SK-N-SH (cell line): ENCODE data around the gene DDO. TPM values are rescaled to one million over a fixed set of nuclear protein-coding genes. Genes with fewer than 3 reads are reported as not detected.
A peak's percentile ranks its signal among the peaks of the same experiment; 100 is the strongest.

ENCODE experiments used
- CTCF ChIA-PET: fragments of 300-600, 350-600 bp; formaldehyde crosslinking; extraction: SDS; loops from one replicate; lab custom pipeline; 2021; lab: Yijun Ruan, JAX
- POLR2A ChIA-PET: fragments of 350-600 bp; sonication (Branson Sonifier 250); formaldehyde crosslinking; extraction: SDS; loops from one replicate; lab custom pipeline; 2020; ENCODE audit warnings: antibody characterized with exemption, inconsistent platforms; lab: Yijun Ruan, JAX
- DNase-seq: peaks from one replicate; pipeline ENCODE4 v3.0.0; 2012
- H2AFZ ChIP-seq: fragments of 200-600 bp; sonication (generic); 2 replicates; pipeline ENCODE4 v1.8.1; 2016; ENCODE audit warnings: antibody characterized with exemption, mild to moderate bottlenecking, low read depth
- H3F3A ChIP-seq: fragments of 200-600 bp; sonication (generic); replicated peaks from 2 replicates; pipeline ENCODE3; 2016; ENCODE audit warnings: antibody characterized with exemption, mild to moderate bottlenecking; ENCODE audit not compliant: insufficient read depth
- H3K27ac ChIP-seq, 2 experiments: fragments of 200-500 bp in 1 of 2; fragments of 200-600 bp in 1 of 2; sonication (Bioruptor generic) in 1 of 2; sonication (generic), shearing (Covaris generic) in 1 of 2; 2 replicates each; pipeline versions ENCODE4 v1.5.1 to v1.6.1; 2014 to 2016; ENCODE audit warnings: low read depth in 2 of 2, inconsistent platforms in 1 of 2, low read length in 1 of 2, mild to moderate bottlenecking in 1 of 2, mixed read lengths in 1 of 2
- H3K27me3 ChIP-seq: fragments of 200-600 bp; sonication (generic), shearing (Covaris generic); 2 replicates; pipeline ENCODE4 v1.6.1; 2016; ENCODE audit warnings: mixed run types; ENCODE audit not compliant: insufficient read depth
- H3K36me3 ChIP-seq, 2 experiments: fragments of 200-500 bp in 1 of 2; fragments of 200-600 bp in 1 of 2; sonication (Bioruptor generic) in 1 of 2; sonication (generic) in 1 of 2; replicated peaks in 1 of 2; 2 replicates each; pipeline versions ENCODE3 to v1.5.1; 2014 to 2016; ENCODE audit warnings: low read length in 1 of 2, mild to moderate bottlenecking in 1 of 2; ENCODE audit not compliant: insufficient read depth in 2 of 2, control insufficient read depth in 1 of 2
- H3K4me1 ChIP-seq, 2 experiments: fragments of 200-500 bp in 1 of 2; fragments of 200-600 bp in 1 of 2; sonication (Bioruptor generic) in 1 of 2; sonication (generic), shearing (Covaris generic) in 1 of 2; 2 replicates each; pipeline versions ENCODE4 v1.5.1 to v1.6.1; 2014 to 2016; ENCODE audit warnings: low read depth in 1 of 2, low read length in 1 of 2, mixed run types in 1 of 2; ENCODE audit not compliant: insufficient read depth in 2 of 2, control insufficient read depth in 1 of 2
- H3K4me2 ChIP-seq: fragments of 200-600 bp; sonication (generic), shearing (Covaris generic); 2 replicates; pipeline ENCODE4 v1.6.1; 2017; ENCODE audit warnings: mixed run types
- H3K4me3 ChIP-seq, 2 experiments: fragments of 200-500 bp in 1 of 2; fragments of 200-600 bp in 1 of 2; sonication (Bioruptor generic) in 1 of 2; sonication (generic), shearing (Covaris generic) in 1 of 2; 2 replicates each; pipeline versions ENCODE4 v1.5.1 to v1.8.1; 2014 to 2016; ENCODE audit warnings: low read depth in 2 of 2, inconsistent platforms in 1 of 2, low read length in 1 of 2, mild to moderate bottlenecking in 1 of 2, mixed read lengths in 1 of 2, moderate library complexity in 1 of 2
- H3K79me2 ChIP-seq: fragments of 200-600 bp; sonication (generic); 2 replicates; pipeline ENCODE4 v1.8.1; 2017; ENCODE audit warnings: mild to moderate bottlenecking; ENCODE audit not compliant: insufficient read depth
- H3K9ac ChIP-seq: fragments of 200-600 bp; sonication (generic); 2 replicates; pipeline ENCODE4 v1.6.1; 2017; ENCODE audit warnings: mixed run types
- H3K9me2 ChIP-seq: fragments of 200-600 bp; sonication (generic); 2 replicates; pipeline ENCODE4 v1.6.1; 2017; ENCODE audit warnings: mixed run types
- H3K9me3 ChIP-seq: fragments of 200-600 bp; sonication (generic); 2 replicates; pipeline ENCODE4 v1.6.1; 2017; ENCODE audit warnings: mixed run types, mild to moderate bottlenecking, moderate library complexity
- H4K20me1 ChIP-seq: fragments of 200-600 bp; sonication (generic); 2 replicates; pipeline ENCODE4 v1.6.1; 2017; ENCODE audit warnings: mild to moderate bottlenecking, mixed run types; ENCODE audit not compliant: insufficient read depth
- FOSL2 ChIP-seq: IDR thresholded peaks from 2 replicates; pipeline ENCODE4 v1.4.0; 2012; ENCODE audit warnings: low read depth, mild to moderate bottlenecking, moderate library complexity, borderline replicate concordance
- FOXM1 ChIP-seq: IDR thresholded peaks from 2 replicates; pipeline ENCODE4 v1.4.0; 2012; ENCODE audit warnings: low read depth, mild to moderate bottlenecking
- GATA2 ChIP-seq: sonication (generic); formaldehyde crosslinking; IDR thresholded peaks from 2 replicates; pipeline ENCODE4 v1.5.0; 2020; ENCODE audit warnings: mild to moderate bottlenecking, missing genetic modification reagents
- NFIC ChIP-seq: IDR thresholded peaks from 2 replicates; pipeline ENCODE4 v1.4.0; 2012; ENCODE audit warnings: borderline replicate concordance
- RCOR1 ChIP-seq: fragments of 150-350 bp; IDR thresholded peaks from 2 replicates; pipeline ENCODE4 v1.6.1; 2017; ENCODE audit warnings: antibody characterized with exemption, low read length
- RFX5 ChIP-seq: IDR thresholded peaks from 2 replicates; pipeline ENCODE4 v1.6.1; 2012; ENCODE audit warnings: mild to moderate bottlenecking, improper control_type of control experiment, low read length
- RXRA ChIP-seq: IDR thresholded peaks from 2 replicates; pipeline ENCODE4 v1.4.0; 2012; ENCODE audit warnings: low read depth, mild to moderate bottlenecking, borderline replicate concordance
- SMC3 ChIP-seq: IDR thresholded peaks from 2 replicates; pipeline ENCODE4 v1.6.1; 2012; ENCODE audit warnings: low read depth, low read length, improper control_type of control experiment
- TAF1 ChIP-seq: IDR thresholded peaks from 2 replicates; pipeline ENCODE4 v1.6.1; 2012; ENCODE audit warnings: low read depth, mild to moderate bottlenecking, low read length, moderate library complexity, borderline replicate concordance
- TCF12 ChIP-seq: IDR thresholded peaks from 2 replicates; pipeline ENCODE4 v1.4.0; 2012
- TEAD4 ChIP-seq: IDR thresholded peaks from 2 replicates; pipeline ENCODE4 v1.4.0; 2012; ENCODE audit warnings: mild to moderate bottlenecking, borderline replicate concordance; ENCODE audit not compliant: insufficient read depth
- WGBS: methylation state at CpG from one replicate; pipeline ENCODE4 v1.1.6; 2017; ENCODE audit warnings: low lambda C conversion rate; 5-methylcytosine and 5-hydroxymethylcytosine counted together
- polyA plus RNA-seq, 3 experiments: library from polyadenylated mRNA; depleted of rRNA; stranded (reverse); fragments of >200 nt; gene quantifications; 2 replicates each; pipeline ENCODE4 v1.2.3, GENCODE V29; 2012
- TF ChIP-seq, protein P1 (sequence below): IDR thresholded peaks from 2 replicates; pipeline ENCODE4; 2012
- TF ChIP-seq, protein P2 (sequence below): fragments of 150-350 bp; IDR thresholded peaks from 2 replicates; pipeline ENCODE4 v1.6.1; 2016; ENCODE audit warnings: mild to moderate bottlenecking, low read depth, low read length
- TF ChIP-seq, protein P3 (sequence below): IDR thresholded peaks from 2 replicates; pipeline ENCODE4 v1.4.0; 2012; ENCODE audit warnings: low read depth, borderline replicate concordance
- TF ChIP-seq, protein P4 (sequence below): IDR thresholded peaks from 2 replicates; pipeline ENCODE4 v1.6.1; 2012; ENCODE audit warnings: mild to moderate bottlenecking, low read depth, low read length, moderate library complexity

Gene DDO, protein sequence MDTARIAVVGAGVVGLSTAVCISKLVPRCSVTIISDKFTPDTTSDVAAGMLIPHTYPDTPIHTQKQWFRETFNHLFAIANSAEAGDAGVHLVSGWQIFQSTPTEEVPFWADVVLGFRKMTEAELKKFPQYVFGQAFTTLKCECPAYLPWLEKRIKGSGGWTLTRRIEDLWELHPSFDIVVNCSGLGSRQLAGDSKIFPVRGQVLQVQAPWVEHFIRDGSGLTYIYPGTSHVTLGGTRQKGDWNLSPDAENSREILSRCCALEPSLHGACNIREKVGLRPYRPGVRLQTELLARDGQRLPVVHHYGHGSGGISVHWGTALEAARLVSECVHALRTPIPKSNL
- 0.79 and 1.3 TPM in 2 replicates for polyA plus RNA-seq (2012; rRNA removed)
- 1.2 TPM in 2 replicates for polyA plus RNA-seq (2012; cell fraction: cytosol; rRNA removed)
- 0.46 and 1.2 TPM in 2 replicates for polyA plus RNA-seq (2012; cell fraction: nucleus; rRNA removed)

DNA sequence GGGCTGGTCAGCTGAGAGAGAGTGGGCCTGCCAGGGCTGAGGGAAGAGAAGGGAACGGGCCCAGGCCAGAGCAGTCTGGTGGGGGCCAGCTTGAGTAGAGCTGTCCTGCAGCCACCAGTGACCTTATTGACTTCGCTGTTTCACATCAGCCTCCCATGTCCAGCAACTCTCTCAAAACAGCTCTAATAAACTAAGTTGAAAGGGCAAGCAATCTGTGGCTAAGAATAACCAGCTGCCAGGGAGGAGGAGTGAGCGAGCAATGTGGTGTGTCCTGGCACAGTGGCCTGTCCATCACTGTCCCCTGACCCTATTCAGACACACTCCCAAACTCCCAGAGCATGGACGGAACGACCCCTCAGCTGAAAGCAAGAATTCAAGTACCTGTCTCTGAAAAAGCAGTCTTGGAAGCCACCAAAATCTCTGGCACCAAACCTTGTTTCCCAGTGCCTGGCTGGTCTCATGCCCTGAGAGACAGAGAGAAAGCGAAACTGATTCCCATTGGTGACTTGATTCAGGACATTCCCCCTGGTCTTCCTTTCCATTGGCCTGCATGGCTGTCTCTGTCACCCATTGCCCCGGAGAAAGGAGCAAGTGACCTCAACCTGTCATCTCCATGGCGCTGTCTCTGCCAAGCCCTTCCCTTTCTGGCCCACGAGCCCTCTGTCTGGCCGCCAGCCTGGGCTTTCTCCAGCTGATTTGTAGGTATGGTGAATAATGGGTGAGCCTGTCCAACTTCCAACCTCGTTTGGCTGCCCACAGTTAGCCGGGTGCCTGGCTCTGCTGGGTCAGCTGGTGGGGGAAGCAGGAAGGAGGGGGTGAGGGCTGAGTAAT lies at the start of gene DDO:
Gene DDO (minus strand): TSS at position 490 of the 831 bp plus-strand sequence. CDS start 2,113 bp downstream, outside the sequence.
- H3K27ac ChIP-seq: no peak within 1 kb of the TSS
- peak within 1 kb of the TSS; percentile 75 for H3K4me2 ChIP-seq
- TF ChIP-seq RFX5: no peak
- 0 out of 2 replicates have a peak, but pooled peaks have one; percentile 37 for TF ChIP-seq NFIC
- TF ChIP-seq TCF12: 0 out of 2 replicates have a peak, but pooled peaks have one; percentile 14
- TF ChIP-seq, protein P1, sequence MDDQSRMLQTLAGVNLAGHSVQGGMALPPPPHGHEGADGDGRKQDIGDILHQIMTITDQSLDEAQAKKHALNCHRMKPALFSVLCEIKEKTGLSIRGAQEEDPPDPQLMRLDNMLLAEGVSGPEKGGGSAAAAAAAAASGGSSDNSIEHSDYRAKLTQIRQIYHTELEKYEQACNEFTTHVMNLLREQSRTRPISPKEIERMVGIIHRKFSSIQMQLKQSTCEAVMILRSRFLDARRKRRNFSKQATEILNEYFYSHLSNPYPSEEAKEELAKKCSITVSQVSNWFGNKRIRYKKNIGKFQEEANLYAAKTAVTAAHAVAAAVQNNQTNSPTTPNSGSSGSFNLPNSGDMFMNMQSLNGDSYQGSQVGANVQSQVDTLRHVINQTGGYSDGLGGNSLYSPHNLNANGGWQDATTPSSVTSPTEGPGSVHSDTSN: peak; percentile 43
- TF ChIP-seq, all 33 proteins: peak for 3
- Histone ChIP-seq H3K9me2 (no peaks in the 10 kb centered on the region), H3K27me3 (no peaks in the 10 kb centered on the region), H3K9ac (no peak within 1 kb of the TSS), H3K36me3 (no peaks in the 10 kb centered on the region), H2AFZ (peak within 1 kb of the TSS; percentile 59), H3K79me2 (no peaks in the 10 kb centered on the region), H4K20me1 (no peaks in the 10 kb centered on the region), H3K9me3 (no peaks in the 10 kb centered on the region), H3K4me1 (peaks cover 0 to 7% of the 10 kb centered on the region in 2 experiments; a peak in 1 of 4 replicates), H3K4me3 (peak within 1 kb of the TSS; percentile 24 to 39), H3F3A (no peaks in the 10 kb centered on the region)
- no peak for DNase-seq
- CTCF ChIA-PET: interaction anchor here (0.9 to 1.3 kb wide), 2 partner anchors 12 to 376 kb away, joined by 3 to 4 read pairs; no protein-coding TSS in a partner anchor
- POLR2A ChIA-PET: no interaction called here
- 59% methylated on average over 12 of the region's 12 CpGs for WGBS

DNA sequence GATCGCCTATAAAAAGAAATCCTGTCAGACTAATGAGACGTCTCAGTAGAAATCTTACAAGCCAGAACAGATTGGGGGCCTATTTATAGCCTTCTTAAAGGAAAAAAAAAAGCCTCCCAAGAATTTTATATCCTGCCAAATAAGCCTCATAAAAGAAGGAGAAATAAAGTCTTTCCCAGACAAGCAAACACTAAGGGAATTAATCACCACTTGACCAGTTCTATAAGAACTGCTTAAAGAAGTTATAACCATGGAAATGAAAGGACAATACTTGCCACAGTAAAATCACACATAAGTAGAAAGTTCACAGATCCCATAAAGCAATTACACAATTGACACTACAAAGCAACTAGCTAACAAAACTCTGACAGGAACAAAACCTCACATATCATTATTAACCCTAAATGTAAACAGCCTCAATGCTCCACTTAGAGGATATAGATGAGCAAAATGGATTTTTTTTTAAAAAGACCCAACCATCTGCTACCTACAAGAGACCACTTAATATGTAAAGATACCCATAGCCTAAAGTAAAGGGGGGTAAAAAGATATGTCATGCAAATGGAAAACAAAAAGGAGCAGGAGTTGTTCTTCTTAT lies 47.6 kb upstream of the DDO start:
- no peaks in the 10 kb centered on the region for H3K36me3 ChIP-seq
- H3K9ac ChIP-seq: no peak overlapping the region
- H3F3A ChIP-seq: no peaks in the 10 kb centered on the region
- no peaks in the 10 kb centered on the region for H4K20me1 ChIP-seq
- H3K79me2 ChIP-seq: no peaks in the 10 kb centered on the region
- H2AFZ ChIP-seq: no peak overlapping the region
- no peak overlapping the region for H3K4me2 ChIP-seq
- H3K9me2 ChIP-seq: no peaks in the 10 kb centered on the region
- no peaks in the 10 kb centered on the region for H3K4me1 ChIP-seq
- ChIA-PET POLR2A (no interaction called here), CTCF (no interaction called here)
- H3K4me3 ChIP-seq: no peak overlapping the region
- no peak overlapping the region for H3K27ac ChIP-seq
- H3K27me3 ChIP-seq: no peaks in the 10 kb centered on the region
- WGBS: 23% methylated on average over 2 of the region's 2 CpGs
- H3K9me3 ChIP-seq: no peaks in the 10 kb centered on the region; the same call in 1 of the 2 replicates
- no peak for DNase-seq
- no peak for TF ChIP-seq GATA2 (CRISPR knock-in tag)
- TF ChIP-seq FOXM1: no peak
- no peak for TF ChIP-seq SMC3
- TF ChIP-seq, protein P2, sequence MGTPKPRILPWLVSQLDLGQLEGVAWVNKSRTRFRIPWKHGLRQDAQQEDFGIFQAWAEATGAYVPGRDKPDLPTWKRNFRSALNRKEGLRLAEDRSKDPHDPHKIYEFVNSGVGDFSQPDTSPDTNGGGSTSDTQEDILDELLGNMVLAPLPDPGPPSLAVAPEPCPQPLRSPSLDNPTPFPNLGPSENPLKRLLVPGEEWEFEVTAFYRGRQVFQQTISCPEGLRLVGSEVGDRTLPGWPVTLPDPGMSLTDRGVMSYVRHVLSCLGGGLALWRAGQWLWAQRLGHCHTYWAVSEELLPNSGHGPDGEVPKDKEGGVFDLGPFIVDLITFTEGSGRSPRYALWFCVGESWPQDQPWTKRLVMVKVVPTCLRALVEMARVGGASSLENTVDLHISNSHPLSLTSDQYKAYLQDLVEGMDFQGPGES: no peak
- TF ChIP-seq, protein P3, sequence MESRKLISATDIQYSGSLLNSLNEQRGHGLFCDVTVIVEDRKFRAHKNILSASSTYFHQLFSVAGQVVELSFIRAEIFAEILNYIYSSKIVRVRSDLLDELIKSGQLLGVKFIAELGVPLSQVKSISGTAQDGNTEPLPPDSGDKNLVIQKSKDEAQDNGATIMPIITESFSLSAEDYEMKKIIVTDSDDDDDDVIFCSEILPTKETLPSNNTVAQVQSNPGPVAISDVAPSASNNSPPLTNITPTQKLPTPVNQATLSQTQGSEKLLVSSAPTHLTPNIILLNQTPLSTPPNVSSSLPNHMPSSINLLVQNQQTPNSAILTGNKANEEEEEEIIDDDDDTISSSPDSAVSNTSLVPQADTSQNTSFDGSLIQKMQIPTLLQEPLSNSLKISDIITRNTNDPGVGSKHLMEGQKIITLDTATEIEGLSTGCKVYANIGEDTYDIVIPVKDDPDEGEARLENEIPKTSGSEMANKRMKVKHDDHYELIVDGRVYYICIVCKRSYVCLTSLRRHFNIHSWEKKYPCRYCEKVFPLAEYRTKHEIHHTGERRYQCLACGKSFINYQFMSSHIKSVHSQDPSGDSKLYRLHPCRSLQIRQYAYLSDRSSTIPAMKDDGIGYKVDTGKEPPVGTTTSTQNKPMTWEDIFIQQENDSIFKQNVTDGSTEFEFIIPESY: no peak
- no peak for TF ChIP-seq TAF1
- TF ChIP-seq TEAD4: no peak
- TF ChIP-seq, protein P4, sequence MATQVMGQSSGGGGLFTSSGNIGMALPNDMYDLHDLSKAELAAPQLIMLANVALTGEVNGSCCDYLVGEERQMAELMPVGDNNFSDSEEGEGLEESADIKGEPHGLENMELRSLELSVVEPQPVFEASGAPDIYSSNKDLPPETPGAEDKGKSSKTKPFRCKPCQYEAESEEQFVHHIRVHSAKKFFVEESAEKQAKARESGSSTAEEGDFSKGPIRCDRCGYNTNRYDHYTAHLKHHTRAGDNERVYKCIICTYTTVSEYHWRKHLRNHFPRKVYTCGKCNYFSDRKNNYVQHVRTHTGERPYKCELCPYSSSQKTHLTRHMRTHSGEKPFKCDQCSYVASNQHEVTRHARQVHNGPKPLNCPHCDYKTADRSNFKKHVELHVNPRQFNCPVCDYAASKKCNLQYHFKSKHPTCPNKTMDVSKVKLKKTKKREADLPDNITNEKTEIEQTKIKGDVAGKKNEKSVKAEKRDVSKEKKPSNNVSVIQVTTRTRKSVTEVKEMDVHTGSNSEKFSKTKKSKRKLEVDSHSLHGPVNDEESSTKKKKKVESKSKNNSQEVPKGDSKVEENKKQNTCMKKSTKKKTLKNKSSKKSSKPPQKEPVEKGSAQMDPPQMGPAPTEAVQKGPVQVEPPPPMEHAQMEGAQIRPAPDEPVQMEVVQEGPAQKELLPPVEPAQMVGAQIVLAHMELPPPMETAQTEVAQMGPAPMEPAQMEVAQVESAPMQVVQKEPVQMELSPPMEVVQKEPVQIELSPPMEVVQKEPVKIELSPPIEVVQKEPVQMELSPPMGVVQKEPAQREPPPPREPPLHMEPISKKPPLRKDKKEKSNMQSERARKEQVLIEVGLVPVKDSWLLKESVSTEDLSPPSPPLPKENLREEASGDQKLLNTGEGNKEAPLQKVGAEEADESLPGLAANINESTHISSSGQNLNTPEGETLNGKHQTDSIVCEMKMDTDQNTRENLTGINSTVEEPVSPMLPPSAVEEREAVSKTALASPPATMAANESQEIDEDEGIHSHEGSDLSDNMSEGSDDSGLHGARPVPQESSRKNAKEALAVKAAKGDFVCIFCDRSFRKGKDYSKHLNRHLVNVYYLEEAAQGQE: no peak
- TF ChIP-seq RXRA: no peak
- no peak for TF ChIP-seq FOSL2
- no peak for TF ChIP-seq RCOR1
- no peak for TF ChIP-seq NFIC
